Activated T-cell treated with anti-CD3 and anti-CD28 coated beads for 1 hour (primary cell): ENCODE data around the gene KAT14.
"Not testable (repeated sequence)": the region's sequence is repeated elsewhere in the genome, so short reads cannot be mapped to it uniquely, and the experiment has no call there.

Experiments
- DNase-seq: peaks from one replicate; pipeline ENCODE4 v3.0.0-alpha.2; 2020; ENCODE audit warnings: low read depth

Gene KAT14

GRCh38 chr20:18137412-18138265 lies at the start of gene KAT14, which contains the start of gene PET117:
TSS of gene KAT14 (plus strand) at chr20:18137863. CDS start at chr20:18142661, 4,798 bp downstream.
TSS of gene PET117 (plus strand) at chr20:18137863. CDS start at chr20:18137956, 93 bp downstream.
- DNase-seq: peak; percentile 87

DNA sequence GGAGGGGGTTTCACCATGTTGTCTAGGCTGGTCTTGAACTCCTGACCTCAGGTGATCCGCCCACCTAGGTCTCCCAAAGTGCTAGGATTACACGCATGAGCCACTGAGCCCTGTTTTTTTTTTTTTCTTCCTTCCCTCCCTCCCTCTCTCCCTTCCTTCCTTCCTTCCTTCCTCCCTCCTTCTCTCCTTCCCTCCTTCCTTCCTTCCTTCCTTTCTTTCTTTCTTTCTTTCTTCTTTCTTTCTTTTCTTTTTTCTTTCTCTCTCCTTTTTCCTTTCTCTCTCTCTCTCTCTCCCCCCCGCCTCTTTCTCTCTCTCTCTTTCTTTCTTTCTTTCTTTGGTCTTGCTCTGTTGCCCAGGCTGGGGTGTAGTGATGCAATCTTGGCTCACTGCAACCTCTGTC lies 49.4 kb upstream of the KAT14 start:
- DNase-seq: not testable (repeated sequence)

GRCh38 chr20:18088841-18089240 lies 48.8 kb upstream of the KAT14 start:
- DNase-seq: not testable (repeated sequence)

DNA sequence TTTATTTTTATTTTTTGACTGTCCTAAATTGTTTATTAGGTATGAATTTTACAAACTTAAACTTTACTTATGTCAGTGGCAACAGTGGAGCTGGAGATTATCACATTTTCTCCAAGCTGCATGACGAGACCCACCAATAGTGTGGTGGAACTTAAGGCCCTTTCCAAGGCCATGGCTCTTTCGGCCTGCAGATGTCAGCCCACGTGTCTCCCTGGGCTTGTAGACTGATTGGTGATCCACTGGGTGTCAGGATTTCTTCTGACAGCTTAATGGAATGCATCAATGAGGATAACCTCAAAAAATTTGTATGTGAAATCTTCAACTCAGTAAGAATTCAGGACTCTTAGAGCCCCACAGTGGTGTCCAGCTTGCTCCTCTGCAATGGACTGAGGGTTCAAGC lies 47.6 kb upstream of the KAT14 start:
- no peak for DNase-seq

- no peak for DNase-seq
Observed at GRCh38 chr20:18090477-18090876, 47.2 kb upstream of the KAT14 start.

- DNase-seq: no peak
Observed at GRCh38 chr20:18091623-18092022, 46.0 kb upstream of the KAT14 start.

- no peak for DNase-seq
Observed at GRCh38 chr20:18092890-18093289, 44.8 kb upstream of the KAT14 start.

- no peak for DNase-seq
Observed at GRCh38 chr20:18093388-18093787, 44.3 kb upstream of the KAT14 start.

GRCh38 chr20:18094191-18094590 lies 43.5 kb upstream of the KAT14 start:
- DNase-seq: no peak

GRCh38 chr20:18100569-18100968 lies 37.1 kb upstream of the KAT14 start:
- DNase-seq: not testable (repeated sequence)

DNA sequence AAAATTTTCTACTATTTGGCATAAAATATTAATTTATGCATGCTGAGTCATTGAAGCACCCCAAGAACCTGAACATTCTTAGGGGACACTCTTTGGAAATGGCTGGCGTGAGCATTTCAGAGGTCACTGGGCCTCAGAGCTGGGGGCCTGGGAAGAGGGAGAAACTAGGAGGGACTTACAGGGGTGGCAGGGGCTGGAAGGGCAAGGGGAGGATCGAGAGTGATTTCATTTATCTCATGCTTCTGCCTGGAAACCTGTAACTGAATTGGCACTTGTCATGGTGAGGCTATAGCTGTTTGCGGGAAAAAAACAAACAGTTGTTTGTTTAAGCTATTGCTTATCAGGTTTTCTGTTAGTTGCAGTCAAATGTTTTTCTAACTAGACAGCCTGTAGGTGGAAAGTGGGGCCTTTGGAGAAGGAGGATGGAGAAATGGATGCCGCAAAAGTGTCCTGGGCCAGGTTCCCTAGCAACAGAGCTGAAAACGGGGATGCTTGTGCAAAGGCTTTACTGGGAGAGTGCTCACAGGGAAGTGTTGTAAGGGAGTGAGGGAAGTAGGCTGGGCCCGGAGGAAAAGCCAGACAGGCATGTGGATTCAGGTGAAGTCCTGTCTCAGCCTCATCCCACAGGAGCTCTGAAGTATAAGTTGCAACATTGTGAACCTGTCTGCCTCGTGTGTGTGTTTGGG lies 36.4 kb upstream of the KAT14 start:
- no peak for DNase-seq

GRCh38 chr20:18103497-18103896 lies 34.2 kb upstream of the KAT14 start:
- DNase-seq: no peak

GRCh38 chr20:18108326-18108725 lies 29.3 kb upstream of the KAT14 start:
- no peak for DNase-seq

GRCh38 chr20:18128574-18128973 lies 9.1 kb upstream of the KAT14 start:
- DNase-seq: not testable (repeated sequence)

DNA sequence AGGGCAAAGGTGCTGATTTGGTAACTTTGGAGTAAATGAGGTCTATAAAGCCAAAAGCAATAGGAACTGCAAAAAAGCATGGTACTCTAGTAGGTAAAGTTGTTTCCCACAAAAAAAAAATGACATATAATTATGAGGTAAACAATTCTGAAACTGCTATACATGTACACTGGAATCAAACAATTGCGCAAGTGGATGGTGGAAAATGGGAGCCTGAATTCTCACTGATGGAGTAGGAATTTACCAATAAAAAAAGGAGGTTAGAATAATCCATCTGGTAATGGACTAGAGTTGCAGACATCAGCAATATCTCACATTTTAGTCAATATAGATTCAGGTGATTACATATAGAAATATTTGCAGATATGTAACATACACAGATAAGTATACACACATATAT lies 5.0 kb upstream of the KAT14 start:
- DNase-seq: no peak

- DNase-seq: no peak
Observed at GRCh38 chr20:18133962-18134361, 3.7 kb upstream of the KAT14 start.

- no peak for DNase-seq
Observed at GRCh38 chr20:18138266-18138582, 561 bp downstream of the KAT14 start.

DNA sequence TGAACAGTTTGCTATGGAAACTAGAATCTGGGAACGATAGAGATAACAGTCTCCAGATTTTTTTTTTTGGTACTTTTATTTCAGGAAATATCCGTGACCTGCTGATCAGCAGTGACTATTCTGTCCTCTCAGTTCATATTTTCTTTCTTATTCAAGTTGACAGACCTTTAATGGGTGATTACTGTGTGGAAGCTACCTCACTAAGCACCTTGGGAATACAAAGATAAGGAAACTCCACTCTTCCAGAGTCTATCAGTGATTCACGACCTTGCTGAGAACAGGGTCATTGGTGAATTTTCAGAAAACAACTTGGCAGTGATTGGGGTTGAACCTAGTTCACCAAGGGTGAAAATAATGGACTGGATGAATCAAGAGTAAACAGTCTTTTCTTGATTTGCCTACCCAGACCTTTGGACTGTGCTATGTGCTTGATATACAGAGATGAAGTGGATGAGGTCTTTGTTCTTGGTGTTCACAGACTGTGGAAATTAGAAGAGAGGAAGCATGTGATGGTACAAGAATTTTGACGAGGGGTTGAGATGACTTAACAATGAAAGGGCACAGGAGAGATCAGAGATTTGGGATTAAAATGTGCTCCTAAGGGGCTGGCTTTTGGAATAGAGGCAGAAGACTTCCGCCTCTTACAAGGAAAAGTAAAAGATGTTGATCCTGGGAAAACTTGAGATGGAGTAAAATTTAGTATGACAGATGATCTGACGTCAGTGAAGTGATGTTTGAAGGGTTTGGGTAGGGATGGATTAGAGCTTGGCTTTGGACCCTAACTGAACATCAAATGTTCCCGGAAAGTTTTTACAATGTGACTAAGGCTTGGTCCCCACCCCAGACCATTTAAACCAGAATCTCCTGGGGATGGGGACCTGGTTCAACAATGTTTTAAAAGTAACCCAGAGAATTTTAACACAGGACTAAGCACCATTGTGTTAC lies 1.2 kb downstream of the KAT14 start:
- no peak for DNase-seq

DNA sequence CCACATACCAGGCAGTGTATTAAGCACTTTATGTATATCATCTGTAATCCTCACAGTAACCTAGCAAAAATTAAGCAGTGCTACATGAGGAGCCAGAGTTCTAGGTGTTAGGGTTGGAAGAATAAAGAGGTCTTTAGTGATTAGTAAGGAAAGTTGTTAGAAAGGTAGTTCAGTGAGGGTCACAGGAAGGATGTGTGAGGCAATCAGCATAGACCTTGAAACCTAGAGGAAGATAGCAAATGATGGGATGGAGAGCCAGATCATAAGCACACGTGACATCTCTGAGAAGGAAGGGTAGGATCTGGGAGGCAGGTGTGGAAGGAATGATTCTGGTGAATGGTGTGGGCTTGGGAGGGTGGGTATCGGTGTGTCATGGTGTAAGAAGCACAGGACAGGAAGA lies 2.2 kb downstream of the KAT14 start:
- no peak for DNase-seq

- DNase-seq: no peak
Observed at GRCh38 chr20:18144541-18145099, 7.0 kb downstream of the KAT14 start.

DNA sequence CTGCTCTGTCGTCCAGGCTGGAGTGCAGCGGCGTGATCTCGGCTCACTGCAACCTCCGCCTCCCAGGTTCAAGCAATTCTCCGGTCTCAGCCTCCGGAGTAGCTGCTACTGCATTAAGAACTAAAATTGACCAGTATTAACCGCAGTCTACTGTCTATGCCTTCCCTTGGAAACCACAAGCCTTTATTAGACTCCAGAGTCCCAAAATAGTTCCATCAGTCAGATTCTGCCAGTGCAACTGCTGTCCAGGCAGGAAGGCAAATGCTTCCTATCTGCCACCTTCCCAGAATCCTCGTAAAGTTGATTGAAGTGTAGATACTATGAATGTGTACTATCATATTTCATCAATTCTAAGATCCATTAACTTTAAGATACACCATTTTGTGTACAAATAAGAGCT lies 16.7 kb downstream of the KAT14 start:
- no peak for DNase-seq

DNA sequence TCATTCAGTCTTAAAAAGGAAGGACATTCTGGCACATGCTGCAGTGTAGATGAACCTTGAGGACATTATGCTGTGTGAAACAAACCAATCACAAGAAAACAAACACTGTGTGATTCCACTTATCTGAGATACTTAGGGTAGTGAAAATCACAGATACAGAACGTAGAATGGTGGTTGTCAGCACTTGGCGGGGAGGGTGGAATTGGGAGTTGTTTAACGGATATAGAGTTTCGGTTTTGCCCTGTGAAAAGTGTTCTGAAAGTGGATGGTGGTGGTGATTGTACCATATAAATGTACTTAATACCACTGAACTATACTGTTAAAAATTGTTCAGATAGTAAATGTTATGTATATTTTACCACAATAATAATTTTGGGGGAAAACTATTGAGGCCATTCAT lies 18.4 kb downstream of the KAT14 start:
- DNase-seq: no peak
